Astrocyte (in vitro differentiated cells and primary cell): Measurements from ENCODE around the gene PAX6.

Source experiments
- EZH2 ChIP-seq: IDR thresholded peaks from 2 replicates; pipeline ENCODE4 v1.6.1; 2012; ENCODE audit warnings: mild to moderate bottlenecking, low read length, inconsistent platforms; ENCODE audit not compliant: insufficient read depth
- TF ChIP-seq, protein P1 (sequence below): IDR thresholded peaks from 2 replicates; pipeline ENCODE4 v1.5.1; 2011; ENCODE audit warnings: low read depth, mild to moderate bottlenecking, inconsistent platforms, low read length, moderate library complexity; ENCODE audit not compliant: insufficient read depth

GRCh38 chr11:31798057-31798553 is 13.0 kb downstream of the PAX6 start:
- TF ChIP-seq, protein P1, sequence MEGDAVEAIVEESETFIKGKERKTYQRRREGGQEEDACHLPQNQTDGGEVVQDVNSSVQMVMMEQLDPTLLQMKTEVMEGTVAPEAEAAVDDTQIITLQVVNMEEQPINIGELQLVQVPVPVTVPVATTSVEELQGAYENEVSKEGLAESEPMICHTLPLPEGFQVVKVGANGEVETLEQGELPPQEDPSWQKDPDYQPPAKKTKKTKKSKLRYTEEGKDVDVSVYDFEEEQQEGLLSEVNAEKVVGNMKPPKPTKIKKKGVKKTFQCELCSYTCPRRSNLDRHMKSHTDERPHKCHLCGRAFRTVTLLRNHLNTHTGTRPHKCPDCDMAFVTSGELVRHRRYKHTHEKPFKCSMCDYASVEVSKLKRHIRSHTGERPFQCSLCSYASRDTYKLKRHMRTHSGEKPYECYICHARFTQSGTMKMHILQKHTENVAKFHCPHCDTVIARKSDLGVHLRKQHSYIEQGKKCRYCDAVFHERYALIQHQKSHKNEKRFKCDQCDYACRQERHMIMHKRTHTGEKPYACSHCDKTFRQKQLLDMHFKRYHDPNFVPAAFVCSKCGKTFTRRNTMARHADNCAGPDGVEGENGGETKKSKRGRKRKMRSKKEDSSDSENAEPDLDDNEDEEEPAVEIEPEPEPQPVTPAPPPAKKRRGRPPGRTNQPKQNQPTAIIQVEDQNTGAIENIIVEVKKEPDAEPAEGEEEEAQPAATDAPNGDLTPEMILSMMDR = no peak
- no peak for TF ChIP-seq EZH2
